Lung microvascular endothelial cell (primary cell): ENCODE results near the gene GATD1. TPM values are rescaled to one million over a fixed set of nuclear protein-coding genes. Genes with fewer than 3 reads are reported as not detected.
A peak's percentile ranks its signal among the peaks of the same experiment; 100 is the strongest.

Experiments used
- DNase-seq, 2 donors: peaks; one replicate each; pipeline versions ENCODE4 v3.0.0 to v3.0.0-alpha.2; 2010; ENCODE audit warnings: low read depth in 2 of 2
- total RNA-seq: library from RNA; depleted of rRNA; stranded (reverse); fragments of >200 nt; gene quantifications from 2 replicates; pipeline ENCODE4 v1.2.1, GENCODE V29; 2014

The GATD1 gene
- total RNA-seq, 1 donor from 2014 or later = 21.4 TPM

DNA sequence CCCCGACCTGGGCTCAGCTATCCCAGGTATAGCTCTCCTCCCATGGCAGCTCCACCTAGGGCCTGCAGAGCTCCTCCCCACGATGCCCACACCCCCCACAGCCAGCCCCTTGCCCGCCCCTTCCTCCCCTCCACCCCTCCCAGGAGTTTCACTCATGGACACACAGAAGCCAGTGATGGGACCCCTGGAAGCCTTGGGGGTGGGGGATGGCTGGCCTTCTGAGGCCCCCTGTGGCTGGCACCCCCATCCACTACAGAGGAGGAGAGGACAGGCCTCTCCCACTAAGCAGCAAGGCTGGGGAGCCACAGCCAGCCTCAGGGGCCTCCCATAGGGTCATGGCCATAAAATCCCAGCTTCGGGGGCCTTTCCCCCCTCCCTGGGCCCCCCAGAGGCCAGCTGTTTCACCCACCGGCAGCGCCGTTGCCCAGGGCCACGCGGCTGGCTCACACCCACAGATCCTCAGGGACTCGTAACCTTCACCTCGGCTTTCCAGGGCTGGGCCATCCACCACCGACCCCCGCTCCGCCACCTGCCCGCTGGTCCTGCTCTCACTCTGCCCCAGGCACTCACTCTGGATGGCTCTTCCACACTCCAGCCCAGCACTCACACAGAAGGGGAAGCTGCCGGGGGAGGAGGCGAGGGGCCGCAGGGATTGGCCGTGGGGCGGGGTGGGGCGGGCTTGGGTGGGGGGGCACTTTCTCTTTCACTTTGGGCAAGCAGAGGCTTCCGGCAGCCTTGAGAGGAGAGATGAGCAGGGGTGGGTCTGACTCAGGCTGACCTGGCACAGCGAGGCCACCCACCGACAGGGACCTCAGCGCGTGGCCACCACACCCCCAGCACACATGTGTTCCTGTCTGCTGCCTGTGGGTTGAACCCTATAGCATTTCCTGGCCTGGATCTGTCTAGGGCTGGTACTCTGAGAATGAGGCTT, 18.6 kb upstream of the GATD1 start:
- peak; percentile 81 to 84 for DNase-seq

DNA sequence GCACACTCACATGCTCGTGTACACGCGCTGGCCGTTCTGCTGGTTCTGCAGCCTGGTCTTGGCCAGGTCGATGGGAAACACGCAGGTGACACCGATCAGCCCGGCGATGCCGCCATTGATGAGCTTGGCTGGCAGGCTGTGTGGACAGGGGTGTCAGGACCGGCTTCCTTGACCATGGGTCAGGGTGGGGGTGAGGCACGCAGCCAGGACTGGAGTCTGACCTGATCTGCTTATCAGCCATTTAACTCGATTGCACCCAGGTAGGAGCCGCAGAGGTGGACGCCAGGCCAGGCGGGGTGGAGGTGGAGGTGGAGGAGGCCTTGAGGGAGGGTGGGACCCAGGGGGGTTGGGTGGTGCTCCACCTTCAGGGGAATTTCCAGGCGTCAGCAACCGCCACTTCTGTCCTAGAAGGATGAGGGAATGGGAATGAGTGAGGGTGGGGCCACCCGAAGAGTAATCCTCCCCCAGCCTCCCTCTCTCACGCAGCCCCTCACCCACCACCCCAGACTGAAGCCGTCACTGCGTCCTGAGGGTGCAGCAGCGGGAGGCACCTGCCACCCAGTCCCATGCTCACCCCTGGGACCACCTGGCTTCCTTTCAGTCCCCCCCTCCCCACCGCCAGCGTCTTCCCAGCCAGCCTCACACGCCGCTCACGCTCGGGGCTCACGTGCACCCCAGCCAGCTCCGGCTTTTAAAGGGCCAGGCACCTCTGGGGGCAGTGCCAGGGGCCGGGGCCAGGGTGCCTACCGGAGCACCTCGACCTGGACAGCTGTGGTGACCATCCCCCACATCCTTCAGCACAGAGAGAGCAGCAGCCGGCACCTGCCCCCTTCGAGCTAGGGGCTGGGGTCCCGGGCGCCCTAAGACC, 17.7 kb upstream of the GATD1 start:
- no peak for DNase-seq

DNA sequence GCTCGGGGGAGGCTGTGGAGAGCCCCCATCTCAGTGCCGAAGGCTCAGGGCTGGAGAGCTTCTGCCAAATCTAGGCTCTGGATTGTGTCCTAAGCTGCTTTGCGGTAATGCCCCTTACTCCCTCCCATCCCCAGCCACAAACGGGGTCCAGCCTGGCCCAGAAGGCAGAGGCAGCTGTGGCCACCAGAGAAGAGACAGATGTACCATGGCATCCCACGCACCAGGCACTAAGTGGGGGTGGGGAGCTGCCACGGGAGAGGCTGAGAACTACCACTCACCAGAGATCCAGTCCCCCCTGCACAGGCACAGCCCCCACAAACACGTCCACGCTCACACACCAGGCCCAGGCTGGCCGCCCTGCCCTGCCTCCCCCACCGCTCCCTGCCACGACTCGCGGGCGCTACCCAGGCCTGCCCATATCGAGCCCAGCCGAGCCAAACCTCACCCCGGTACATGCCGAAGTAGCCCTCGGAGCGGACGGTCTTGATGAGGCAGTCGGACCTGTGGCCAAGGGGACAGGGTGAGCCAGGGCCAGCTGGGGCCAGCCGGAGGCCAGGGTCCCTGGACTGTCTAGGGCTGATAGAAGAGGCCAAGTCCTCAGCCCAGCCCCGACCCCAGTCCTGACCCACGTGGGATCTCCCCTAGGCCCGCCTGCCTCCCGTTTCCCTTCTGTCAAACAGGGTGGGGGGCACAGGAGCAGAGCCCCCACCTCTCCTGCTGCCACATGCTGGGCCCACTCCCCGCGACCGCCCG, 16.9 kb upstream of the GATD1 start:
- no peak for DNase-seq

DNA sequence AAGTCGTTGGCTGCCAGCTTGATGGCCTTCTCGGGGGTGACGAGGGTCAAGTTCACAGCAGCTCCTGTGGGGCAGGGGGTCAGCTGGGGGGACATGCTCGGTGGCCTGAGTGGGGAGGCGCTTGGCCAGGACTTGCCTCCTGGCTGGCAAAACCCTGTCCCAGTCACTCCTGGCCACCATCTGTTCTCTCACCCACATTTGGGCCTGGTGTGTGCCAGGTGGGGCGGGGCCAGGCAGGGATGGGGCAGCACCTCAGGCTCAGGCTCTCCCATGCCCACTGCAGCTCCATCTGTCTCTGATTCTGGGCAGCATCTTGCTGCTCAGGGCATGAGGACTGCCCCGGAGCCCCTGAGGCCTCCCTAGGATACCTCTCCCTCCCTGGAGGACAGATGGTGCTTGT, 16.3 kb upstream of the GATD1 start:
- no peak for DNase-seq

DNA sequence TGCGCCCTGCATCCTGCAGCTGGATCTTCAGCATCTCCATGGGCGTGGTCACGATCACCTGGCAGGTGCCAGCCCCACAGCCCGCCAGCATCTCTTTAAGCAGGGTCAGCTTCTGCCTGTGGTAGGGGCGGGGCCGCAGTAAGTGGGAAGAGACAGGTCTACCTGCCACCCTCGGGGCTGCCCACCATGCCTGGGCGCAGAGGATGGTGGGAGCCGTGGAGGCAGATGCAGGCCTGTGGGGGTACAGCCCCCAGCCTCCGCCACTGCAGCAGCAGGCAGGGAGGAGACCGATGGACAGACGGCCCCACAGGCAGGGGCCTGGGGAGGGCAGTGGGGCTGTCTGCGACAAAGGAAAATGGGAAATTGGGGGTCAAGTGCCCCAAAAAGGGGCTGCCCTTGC, 15.6 kb upstream of the GATD1 start:
- no peak for DNase-seq

DNA sequence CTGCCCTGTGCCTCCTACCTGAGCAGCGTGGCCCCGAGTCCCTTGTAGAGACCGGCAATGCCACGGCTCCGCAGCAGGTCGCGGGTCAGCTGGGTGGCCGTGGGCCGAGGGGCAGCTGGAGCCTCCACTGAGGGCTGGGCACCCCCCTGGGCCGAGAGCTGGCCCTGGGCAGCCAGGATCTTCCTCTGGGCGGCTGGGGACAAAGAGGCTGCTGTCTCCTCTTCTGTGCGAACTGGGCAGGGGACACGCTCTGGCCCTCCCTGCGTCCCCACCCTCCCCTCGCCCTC, 15.2 kb upstream of the GATD1 start:
- no peak for DNase-seq

DNA sequence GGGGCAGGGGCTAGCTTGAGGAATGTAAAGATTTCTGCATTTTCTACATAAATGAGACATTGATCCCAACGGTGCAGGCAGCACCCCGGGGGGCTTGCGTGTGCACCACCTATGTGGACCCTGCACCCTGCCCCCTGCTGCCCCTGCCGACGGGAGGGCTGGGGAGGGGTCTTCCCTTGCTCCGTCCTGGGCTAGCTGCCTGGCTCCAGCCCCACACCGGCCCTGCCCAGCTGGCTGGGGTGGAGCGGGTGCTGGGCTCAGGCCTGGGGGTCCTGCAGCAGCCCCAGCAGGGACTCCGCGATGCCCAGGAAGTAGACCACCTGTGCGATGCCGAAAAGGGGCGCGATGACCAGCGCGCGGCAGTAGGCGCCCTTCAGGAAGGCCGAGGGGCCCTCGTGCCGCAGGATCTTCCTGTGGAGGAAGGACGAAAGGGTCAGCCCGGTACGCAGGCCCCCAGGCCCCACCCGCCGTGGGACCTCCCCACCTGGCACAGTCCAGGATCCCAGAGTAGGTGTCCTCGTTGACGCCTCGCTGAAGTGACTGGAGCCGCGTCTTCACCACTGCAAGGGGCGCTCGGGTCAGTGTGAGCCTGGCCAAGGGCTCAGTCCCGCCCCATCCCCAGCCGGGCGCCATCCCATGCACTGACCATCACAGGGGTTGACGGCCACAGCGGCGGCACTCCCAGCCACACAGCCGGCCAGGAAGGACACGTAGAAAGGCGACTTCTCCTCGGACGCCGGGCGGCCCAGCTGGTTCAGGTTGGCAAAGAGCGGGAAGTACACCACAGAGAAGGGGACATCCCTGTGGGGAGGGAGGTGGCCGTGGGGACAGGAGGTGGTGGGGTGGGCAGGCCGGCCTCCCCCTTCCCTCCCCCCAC, 14.6 kb upstream of the GATD1 start:
- no peak for DNase-seq

DNA sequence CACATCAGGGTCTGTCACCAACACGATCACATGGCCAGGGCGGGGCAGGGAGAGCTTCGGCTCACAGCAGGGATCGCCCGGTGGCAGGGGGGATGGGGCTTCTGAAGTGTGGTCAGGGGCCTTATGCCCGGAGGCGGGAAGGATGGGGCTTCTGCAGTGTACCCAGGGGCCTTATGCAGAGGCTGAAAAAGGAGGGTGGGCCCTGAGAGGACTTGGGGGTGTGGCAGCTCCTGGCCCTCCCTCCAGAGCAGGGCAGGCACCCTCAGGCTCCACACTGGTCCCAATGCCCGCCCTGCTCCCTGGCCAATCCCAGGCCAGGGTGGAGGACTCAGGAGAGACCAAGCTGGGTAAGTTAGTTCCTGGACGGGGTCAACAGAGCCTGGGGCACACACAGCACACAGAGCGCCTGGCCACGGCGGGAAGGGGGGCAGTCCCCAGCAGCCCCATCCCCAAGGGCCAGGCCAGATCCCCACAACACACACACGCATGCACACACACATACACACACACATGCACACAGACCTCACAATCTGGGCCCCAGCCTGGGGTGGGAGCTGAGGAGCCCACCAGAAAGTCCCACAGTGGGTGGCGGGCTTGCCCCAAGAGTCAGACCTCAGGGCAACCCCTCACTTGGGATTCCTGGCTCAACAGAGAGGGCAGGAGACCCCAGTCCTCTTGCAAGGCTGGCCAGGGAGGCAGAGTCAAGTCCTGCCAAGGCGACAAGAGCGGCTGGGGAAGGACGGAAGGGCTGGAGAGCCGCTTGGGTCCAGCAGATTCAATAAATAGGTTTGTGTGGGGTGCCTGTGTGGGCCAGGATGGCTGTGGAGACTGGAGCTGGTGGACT, 13.7 kb upstream of the GATD1 start:
- DNase-seq = no peak

DNA sequence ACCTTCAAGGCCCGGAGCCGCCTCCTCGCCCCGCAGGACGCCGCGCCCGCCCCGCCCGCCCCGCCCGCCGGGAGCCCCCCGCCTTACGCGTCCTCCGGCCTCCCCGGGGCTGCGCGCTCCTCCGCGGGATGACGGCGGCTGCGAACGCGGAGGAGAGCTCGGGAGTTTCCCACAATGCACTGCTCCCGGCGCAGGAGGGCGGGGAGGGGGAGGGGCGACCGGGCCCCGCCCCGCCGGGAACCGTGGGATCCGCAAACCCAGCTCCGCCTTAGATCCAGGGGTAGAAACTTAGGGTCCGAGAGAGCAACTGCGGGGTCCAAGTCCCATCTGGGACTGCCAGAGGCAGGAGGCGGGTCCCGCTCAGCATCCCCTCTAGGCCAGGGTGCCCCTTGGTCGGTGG, 12.7 kb upstream of the GATD1 start, which contains the start of gene CEND1:
Gene CEND1, minus strand, starts transcription at position 148 of the 400 bp plus-strand sequence. CDS start 1,514 bp downstream, outside the sequence.
- DNase-seq = peak; percentile 34 to 45

DNA sequence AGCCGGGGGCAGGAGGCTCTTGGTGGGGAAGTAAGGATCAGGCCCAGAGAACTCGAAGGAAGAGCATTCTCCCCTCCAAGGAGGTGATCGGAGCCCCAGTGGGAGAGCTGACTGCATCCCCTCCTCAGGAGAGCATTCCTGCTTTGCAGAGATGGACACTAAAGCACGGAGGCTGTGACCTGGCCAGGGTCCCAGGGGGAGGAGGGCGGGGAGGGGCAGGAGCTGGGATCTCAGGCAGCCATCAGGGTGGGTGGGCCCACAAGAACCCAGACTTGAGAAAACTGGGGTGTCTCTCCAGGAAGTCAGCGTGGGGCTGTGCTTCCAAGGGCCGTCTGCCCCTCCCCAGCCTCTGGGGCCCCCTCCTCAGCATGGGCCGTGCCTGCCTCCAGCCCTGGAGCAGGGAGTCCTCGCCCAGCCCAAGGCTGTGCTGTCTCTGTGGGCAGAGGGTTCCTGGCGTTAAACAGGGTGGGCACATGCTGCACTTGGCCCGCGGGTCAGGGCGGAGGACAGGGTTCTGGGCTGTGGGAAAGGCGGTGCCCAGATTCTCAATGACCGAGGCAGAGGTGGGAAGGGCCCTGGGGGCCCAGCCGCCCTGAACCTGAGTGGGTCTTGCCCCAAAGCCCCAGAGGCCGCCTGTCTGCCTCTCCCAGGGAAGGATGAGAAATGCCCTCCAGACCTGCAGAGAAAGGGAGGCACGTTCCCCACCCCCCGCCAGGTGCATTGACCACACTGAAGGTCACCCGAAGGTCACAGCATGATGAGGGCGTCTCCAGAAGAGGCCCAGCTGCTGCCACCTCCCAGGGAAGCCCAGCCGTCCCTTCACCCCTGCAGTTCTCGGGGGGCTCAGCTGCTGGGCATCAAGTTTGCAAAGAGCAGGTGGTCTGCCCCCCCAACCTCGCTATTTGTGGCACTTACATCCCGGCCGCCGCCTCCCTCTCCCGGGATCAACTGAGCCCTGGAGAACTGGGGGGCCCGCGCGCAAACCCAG, 12.0 kb upstream of the GATD1 start:
- no peak for DNase-seq

DNA sequence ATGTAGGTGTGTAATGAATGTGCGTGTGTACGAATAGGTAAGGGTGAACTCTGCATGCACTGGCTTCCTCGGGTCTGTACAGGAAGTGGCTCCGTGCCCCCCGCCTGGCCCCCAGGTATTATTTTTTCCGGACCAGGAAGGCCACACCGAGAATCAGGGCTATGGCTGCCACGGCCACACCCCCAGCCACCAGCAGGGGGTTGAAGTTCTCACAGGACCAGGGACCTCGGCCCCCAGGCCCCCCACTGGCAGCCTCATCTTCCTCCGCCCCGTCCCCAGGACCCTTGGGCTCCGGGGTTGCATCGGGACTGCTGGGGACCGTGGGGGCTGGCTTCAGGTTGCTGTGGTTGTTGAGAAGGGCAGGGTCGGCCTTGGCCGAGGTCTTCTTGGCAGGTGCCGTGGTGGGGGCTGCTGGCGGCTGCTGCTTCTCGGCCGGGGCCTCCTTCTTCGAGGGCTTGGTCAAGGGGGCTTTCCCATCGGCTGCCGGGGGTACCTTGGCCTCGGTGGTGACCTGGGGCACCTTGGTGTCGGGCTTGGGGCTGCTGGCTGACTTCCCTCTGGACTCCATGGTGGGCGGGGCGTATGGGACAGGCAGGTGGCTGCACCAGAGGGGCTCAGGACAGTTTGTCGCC, 10.8 kb upstream of the GATD1 start:
- peak in 1 of 2 donors; percentile 32 for DNase-seq

DNA sequence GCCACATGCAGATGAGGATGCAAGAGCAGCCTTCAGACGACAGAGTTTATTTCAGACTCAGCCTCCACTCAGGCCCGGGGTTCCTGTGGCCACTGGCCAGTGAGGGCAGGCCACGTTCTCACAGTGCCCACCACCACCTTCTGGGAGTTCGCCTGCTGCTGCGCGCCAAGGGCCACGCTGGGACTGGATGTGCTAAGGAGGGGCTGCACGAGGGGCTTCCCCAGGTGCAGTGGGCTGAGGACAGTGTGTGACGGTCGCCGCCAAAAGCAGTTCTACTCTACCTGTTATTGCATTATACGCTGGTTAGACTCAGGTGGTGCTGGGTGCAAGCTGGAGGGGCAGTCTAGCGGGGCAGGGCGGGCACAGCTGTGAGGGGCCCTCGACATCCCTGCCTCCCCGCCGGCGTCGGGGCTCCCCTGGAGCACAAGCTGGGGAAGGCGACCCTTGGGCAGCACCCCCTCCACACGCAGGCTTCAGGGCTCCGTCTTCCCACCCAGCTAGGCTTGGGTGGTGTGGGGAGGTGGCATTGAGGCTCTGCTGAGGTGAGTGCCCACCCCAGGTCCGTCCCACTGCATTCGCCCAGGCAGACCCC, 9.9 kb upstream of the GATD1 start:
- DNase-seq = no peak

DNA sequence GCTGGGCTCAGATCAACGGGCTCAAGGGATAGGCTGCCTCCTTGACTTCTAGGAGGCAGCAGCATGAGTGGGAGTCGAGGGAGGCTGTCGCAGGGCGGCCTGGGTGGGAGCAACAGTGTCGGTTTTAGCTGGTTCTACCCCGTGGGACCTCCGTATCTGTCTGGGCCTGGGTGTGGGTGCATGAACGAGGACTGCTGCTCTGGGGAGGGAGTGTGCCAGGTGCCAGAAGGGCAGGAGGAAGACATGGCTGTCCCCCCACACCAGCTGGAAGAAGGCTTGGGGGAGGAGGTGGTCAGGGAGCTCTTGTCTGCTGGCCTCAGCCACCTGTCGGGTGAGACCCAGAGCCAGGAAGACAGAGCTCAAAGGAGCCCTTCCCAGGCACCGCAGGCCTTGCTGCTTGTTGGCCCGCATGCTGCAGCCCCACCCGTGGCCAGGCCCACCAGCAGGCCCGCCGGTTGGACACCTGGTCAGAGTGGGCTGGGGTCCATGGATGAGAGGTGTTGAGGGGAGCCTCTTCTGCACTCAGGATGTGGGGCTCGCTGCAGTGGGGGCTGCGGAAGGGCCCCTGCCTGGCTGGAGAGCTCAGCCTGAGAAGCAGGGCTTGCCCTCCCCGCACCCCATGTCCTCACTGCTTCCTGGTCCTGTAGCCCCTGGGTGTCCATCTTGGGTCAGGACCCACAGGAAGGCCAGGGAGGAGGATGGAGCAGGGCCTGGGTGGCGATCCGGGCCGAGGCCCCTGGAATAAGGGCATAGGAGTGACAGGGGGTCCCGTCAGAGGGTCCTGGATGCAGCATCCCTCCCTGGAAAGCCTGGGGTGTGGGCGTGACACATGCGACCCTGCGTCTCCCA, 9.2 kb upstream of the GATD1 start:
- no peak for DNase-seq

DNA sequence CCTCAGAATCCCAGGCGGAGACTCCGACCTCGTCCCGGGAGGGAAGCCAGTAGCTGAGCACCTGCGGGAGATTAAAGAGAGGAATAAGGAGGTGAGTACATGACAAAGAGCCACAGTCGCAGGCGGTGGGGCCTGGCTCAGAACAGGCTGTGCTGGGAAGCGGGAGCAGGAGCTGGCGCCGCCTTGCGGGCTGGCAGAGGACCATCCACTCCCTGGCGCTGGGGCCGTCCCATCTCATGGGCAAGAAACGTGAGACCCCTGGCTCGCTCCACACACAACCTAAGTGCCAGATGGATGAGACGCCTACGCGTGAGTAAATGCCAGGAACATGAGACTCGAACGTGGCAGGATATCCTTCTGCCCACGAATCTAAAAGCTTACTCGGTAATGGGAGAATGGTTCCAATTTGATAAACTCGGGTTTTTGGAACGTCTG, 6.3 kb upstream of the GATD1 start:
- peak; percentile 67 to 82 for DNase-seq

DNA sequence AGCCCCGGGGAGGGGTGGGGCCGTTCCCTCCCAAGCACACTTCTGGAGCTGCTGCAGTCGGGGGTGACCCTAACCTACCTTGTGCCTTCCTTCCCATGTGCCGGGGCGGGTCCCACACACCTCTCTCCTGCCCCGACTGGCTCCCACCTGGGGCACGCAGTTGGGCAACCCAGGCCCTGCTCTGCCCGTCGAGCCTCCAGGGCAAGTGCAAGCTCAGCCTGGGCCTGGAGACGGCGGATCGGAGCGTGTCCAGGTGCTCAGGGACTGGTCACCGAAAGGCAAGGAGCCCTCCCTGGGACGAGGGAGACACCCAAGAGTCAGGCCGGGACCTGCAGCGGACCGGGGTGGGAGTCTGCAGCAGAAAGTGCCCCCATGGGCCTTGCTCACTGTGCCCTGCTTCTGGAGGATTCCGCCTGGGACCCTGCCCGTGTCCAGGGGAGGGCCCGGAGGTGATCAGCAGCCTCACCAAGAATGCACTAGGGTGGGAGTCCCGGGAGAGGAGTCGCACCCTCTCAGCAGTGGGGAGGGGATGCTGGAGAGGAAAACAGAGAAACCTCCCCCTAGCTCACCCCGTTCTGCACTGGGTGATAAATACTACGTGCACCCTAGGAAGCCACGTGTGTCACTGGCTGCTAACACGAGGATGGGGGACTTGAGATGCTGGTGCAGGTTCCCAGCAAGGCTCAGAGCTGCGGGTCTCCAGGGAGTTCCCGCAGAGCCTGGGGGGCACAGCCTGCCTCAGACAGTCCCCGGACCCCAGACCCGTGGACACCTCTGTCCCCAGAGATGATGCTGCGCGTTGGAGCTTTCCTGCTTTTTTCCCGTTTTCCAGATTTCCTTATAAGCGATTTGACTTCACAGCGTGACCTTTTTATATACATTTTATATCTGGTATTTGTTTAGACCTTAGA, 5.2 kb upstream of the GATD1 start:
- no peak for DNase-seq
